ENCODE measurements around the gene MSLN.

MSLN gene

DNA sequence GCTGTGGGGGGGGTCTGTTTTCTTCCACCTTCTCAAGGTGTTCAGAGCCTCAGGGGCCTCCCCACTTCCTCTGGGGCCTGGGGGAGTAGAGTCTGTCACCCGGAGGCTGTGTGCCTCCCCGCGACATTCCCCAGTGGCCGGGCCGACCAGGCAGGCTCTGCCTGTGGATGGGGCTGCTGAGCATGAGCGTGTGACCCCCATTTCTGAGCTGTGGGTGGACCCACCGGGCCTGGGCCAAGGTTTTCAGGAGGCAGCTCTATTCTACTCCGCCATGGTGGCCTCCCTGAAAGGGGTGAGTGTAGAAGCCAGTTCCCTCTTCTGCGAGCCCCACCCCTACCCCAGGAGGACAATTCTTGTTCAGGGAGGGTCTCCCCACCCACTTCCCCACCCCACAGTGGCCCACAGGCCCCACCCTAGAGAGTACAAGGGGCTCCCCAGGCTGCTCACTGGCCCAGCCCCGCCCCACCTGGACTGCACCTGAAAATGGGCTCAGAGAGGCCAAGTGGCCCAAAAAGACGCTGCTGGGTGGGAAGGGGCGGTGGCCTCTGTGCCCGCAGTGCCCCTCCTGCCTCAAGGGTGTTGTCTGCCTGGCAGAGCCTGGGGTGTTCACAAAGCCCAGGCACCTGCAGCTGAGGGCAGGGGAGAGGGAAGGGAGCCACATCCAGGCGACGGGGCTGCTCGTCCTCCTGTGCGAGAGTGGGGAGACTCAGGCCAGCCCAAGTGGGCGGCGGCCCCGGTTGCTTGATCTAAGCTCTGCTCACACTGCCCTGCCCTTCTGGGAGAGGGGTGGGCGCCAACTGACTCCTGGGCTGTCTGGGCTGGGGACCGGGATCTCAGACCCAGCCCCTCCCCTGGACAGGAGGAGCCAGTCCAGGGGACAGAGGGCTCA, 1.3 kb downstream of the MSLN start:
- no peaks in the 10 kb centered on the region for H3K36me3 ChIP-seq (ENCODE audit: insufficient read depth, low read length)
- no peak overlapping the region for H3K4me3 ChIP-seq (ENCODE audit: low read depth in 1 of 2, low read length in 2 of 2)
- ATAC-seq (ENCODE audit: insufficient read depth, low read depth): no peak
- H3K27me3 ChIP-seq (ENCODE audit: insufficient read depth, low read length, poor library complexity): no peaks in the 10 kb centered on the region
- H3K9ac ChIP-seq (ENCODE audit: low read depth, low read length): no peak overlapping the region
- TF ChIP-seq CTCF (IDR thresholded peaks at IDR 0.05; ENCODE audit: borderline replicate concordance, extremely low read depth, low read length, poor library complexity, severe bottlenecking): no peak
- no peak for TF ChIP-seq EZH2 (IDR thresholded peaks at IDR 0.05; ENCODE audit: borderline replicate concordance, low read depth, low read length, severe bottlenecking)
- H2AFZ ChIP-seq (ENCODE audit: low read depth, low read length): no peak overlapping the region
- H3K4me1 ChIP-seq (ENCODE audit: insufficient read depth, low read length): no peaks in the 10 kb centered on the region
- no peak for DNase-seq
- no peaks in the 10 kb centered on the region for H3K79me2 ChIP-seq (ENCODE audit: insufficient read depth, low read length)
- no peak overlapping the region for H3K27ac ChIP-seq (ENCODE audit: low read length)
- no peak overlapping the region for H3K4me2 ChIP-seq (ENCODE audit: insufficient read depth, low read length)
- no peaks in the 10 kb centered on the region for H3K9me3 ChIP-seq (ENCODE audit: insufficient read depth, low read length, severe bottlenecking)
- no peaks in the 10 kb centered on the region; the same call in 1 of the 2 replicates for H4K20me1 ChIP-seq (ENCODE audit: insufficient read depth, low read length)

DNA sequence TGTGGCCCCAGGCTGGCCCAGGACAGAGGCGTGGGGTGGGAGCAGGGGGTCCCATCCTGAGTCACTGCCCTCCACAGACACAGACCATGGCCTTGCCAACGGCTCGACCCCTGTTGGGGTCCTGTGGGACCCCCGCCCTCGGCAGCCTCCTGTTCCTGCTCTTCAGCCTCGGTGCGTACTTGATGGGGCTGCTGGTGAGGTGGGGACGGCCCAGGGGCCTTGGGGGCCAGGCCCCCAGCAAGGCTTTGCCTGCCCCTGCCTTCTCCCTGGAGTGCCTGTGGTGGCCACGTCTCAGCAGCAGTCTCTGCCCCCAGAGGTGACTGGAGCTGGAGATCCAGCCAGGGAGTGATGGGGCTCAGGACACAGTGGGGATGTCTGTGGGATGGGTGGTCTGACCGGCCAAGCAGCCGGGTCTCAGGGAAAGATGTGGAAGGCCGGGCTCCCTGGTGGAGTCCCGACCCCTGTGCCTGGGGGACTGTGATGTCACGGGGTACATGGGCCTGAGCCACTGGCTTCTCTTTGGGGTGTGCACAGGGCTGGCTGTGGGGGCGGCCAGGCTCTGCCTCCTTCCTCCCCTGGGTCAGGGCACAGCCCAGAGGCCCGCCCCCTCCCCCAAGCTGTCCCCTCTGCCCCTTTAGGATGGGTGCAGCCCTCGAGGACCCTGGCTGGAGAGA, 2.2 kb downstream of the MSLN start:
- TF ChIP-seq CTCF (IDR thresholded peaks at IDR 0.05; ENCODE audit: borderline replicate concordance, extremely low read depth, low read length, poor library complexity, severe bottlenecking) (no peak), EZH2 (IDR thresholded peaks at IDR 0.05; ENCODE audit: borderline replicate concordance, low read depth, low read length, severe bottlenecking) (no peak)
- Histone ChIP-seq H4K20me1 (ENCODE audit: insufficient read depth, low read length) (no peaks in the 10 kb centered on the region; the same call in 1 of the 2 replicates), H3K36me3 (ENCODE audit: insufficient read depth, low read length) (no peaks in the 10 kb centered on the region), H3K4me1 (ENCODE audit: insufficient read depth, low read length) (no peaks in the 10 kb centered on the region), H3K27ac (ENCODE audit: low read length) (no peak overlapping the region), H3K9ac (ENCODE audit: low read depth, low read length) (no peak overlapping the region), H3K27me3 (ENCODE audit: insufficient read depth, low read length, poor library complexity) (no peaks in the 10 kb centered on the region), H2AFZ (ENCODE audit: low read depth, low read length) (no peak overlapping the region), H3K79me2 (ENCODE audit: insufficient read depth, low read length) (no peaks in the 10 kb centered on the region), H3K4me2 (ENCODE audit: insufficient read depth, low read length) (no peak overlapping the region), H3K9me3 (ENCODE audit: insufficient read depth, low read length, severe bottlenecking) (no peaks in the 10 kb centered on the region), H3K4me3 (ENCODE audit: low read depth in 1 of 2, low read length in 2 of 2) (no peak overlapping the region)
- ATAC-seq (ENCODE audit: insufficient read depth, low read depth) (no peak), DNase-seq (no peak)

DNA sequence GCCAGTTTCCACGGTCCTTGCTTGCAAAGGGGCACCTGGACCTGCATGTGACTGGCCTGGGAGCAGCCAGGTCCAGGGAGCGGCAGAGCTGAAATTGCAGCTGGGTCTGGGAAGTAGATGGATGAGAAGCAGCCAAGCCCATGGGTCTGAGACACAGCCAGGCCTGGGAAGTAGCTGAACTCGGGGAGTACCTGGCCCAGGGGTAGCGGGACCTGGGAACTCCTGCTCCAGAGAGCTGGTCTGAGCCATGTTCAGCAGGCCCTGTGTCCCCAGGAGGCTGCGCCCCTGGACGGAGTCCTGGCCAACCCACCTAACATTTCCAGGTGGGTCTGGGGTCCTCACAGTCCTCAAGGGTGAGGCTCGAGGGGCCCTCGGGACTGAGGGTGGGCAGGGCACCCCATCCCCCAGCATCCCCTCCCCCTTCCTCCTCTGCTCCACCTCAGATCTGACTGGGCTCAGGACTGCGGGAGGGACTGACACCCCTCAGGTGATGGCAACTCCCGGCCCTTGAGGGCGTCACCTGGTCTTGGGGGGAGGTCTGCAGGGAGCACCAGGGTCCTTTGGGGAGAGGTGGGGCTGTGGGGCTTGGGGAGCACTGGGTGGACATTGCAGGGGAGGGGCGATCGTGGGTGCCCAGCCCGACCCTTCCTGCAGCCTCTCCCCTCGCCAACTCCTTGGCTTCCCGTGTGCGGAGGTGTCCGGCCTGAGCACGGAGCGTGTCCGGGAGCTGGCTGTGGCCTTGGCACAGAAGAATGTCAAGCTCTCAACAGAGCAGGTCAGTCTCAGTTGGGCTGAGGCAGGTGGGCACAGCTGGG, 3.0 kb downstream of the MSLN start:
- no peak overlapping the region for H3K9ac ChIP-seq (ENCODE audit: low read depth, low read length)
- H3K36me3 ChIP-seq (ENCODE audit: insufficient read depth, low read length): no peaks in the 10 kb centered on the region
- no peaks in the 10 kb centered on the region for H3K4me1 ChIP-seq (ENCODE audit: insufficient read depth, low read length)
- H3K9me3 ChIP-seq (ENCODE audit: insufficient read depth, low read length, severe bottlenecking): no peaks in the 10 kb centered on the region
- H3K27me3 ChIP-seq (ENCODE audit: insufficient read depth, low read length, poor library complexity): no peaks in the 10 kb centered on the region
- no peak overlapping the region for H3K27ac ChIP-seq (ENCODE audit: low read length)
- H4K20me1 ChIP-seq (ENCODE audit: insufficient read depth, low read length): no peaks in the 10 kb centered on the region; the same call in 1 of the 2 replicates
- DNase-seq (no peak), ATAC-seq (ENCODE audit: insufficient read depth, low read depth) (no peak)
- no peak overlapping the region for H3K4me2 ChIP-seq (ENCODE audit: insufficient read depth, low read length)
- no peak for TF ChIP-seq EZH2 (IDR thresholded peaks at IDR 0.05; ENCODE audit: borderline replicate concordance, low read depth, low read length, severe bottlenecking)
- TF ChIP-seq CTCF (IDR thresholded peaks at IDR 0.05; ENCODE audit: borderline replicate concordance, extremely low read depth, low read length, poor library complexity, severe bottlenecking): no peak
- H2AFZ ChIP-seq (ENCODE audit: low read depth, low read length): no peak overlapping the region
- no peaks in the 10 kb centered on the region for H3K79me2 ChIP-seq (ENCODE audit: insufficient read depth, low read length)
- H3K4me3 ChIP-seq (ENCODE audit: low read depth in 1 of 2, low read length in 2 of 2): no peak overlapping the region
